Panc1 (cell line): ENCODE data around the gene MMP11. TPM values are rescaled to one million over a fixed set of nuclear protein-coding genes. Genes with fewer than 3 reads are reported as not detected.
"Not testable (repeated sequence)": the region's sequence is repeated elsewhere in the genome, so short reads cannot be mapped to it uniquely, and the experiment has no call there.

Experiments
- ATAC-seq: fragments of 200-7000 bp; cut with Tn5 transposase; 2 replicates; pipeline ENCODE4 v1.9.1; 2020; ENCODE audit warnings: mild to moderate bottlenecking, moderate library complexity
- Bru-seq: library from RNA; stranded (reverse); fragments of 400-500 nt; gene quantifications from one replicate; lab custom pipeline; 2021; lab: Mats Ljungman, UMichigan
- BruChase-seq, 2 experiments: library from RNA; stranded (reverse); fragments of 400-500 nt; gene quantifications; one replicate each; lab custom pipeline; 2021; lab: Mats Ljungman, UMichigan
- BruUV-seq: library from RNA; stranded (reverse); fragments of 400-500 nt; replicated peaks from 2 replicates; lab custom pipeline; 2021; lab: Mats Ljungman, UMichigan
- CTCF ChIA-PET: fragments of 300-600 bp; sonication (Branson Sonifier 250); formaldehyde crosslinking; loops from one replicate; lab custom pipeline; 2022; ENCODE audit warnings: antibody characterized with exemption; lab: Charles Lee
- POLR2A ChIA-PET: fragments of 300-600 bp; sonication (Branson Sonifier 250); formaldehyde crosslinking; loops from one replicate; lab custom pipeline; 2022; ENCODE audit warnings: antibody characterized with exemption; lab: Charles Lee
- DNase-seq: peaks from one replicate; pipeline ENCODE4 v3.0.0-alpha.2; 2010; ENCODE audit warnings: low read depth, low spot score
- H3K27ac ChIP-seq: 2 replicates; pipeline ENCODE4 v1.5.1; 2011; ENCODE audit warnings: mild to moderate bottlenecking, low read length, inconsistent platforms
- H3K27me3 ChIP-seq: fragments of 200-500 bp; sonication (Bioruptor generic); 2 replicates; pipeline ENCODE4 v1.6.0; 2014; ENCODE audit warnings: low read length, inconsistent platforms; ENCODE audit not compliant: control insufficient read depth, insufficient read depth
- H3K36me3 ChIP-seq: fragments of 200-500 bp; sonication (Bioruptor generic); 2 replicates; pipeline ENCODE4 v1.5.1; 2014; ENCODE audit warnings: inconsistent platforms, mild to moderate bottlenecking, low read length, moderate library complexity; ENCODE audit not compliant: control insufficient read depth, insufficient read depth
- H3K4me1 ChIP-seq: 2 replicates; pipeline ENCODE4 v1.5.1; 2011; ENCODE audit warnings: inconsistent platforms, mild to moderate bottlenecking, low read length, moderate library complexity; ENCODE audit not compliant: control insufficient read depth, insufficient read depth
- H3K4me3 ChIP-seq, 2 experiments: 2 replicates each; pipeline ENCODE4 v1.5.1; 2011 to 2012; ENCODE audit warnings: low read depth in 2 of 2, low read length in 2 of 2, mild to moderate bottlenecking in 2 of 2, inconsistent platforms in 1 of 2, moderate library complexity in 1 of 2
- H3K9me3 ChIP-seq: fragments of 200-500 bp; sonication (Bioruptor generic); 2 replicates; pipeline ENCODE4 v1.5.1; 2014; ENCODE audit warnings: low read depth, mild to moderate bottlenecking, inconsistent platforms, low read length, moderate library complexity; ENCODE audit not compliant: control insufficient read depth, insufficient read depth
- CTCF ChIP-seq: fragments of 450-650 bp; IDR thresholded peaks from 2 replicates; pipeline ENCODE4 v1.5.1; 2017; ENCODE audit warnings: mild to moderate bottlenecking
- POLR2AphosphoS5 ChIP-seq: IDR thresholded peaks from 2 replicates; pipeline ENCODE4 v1.6.1; 2012; ENCODE audit warnings: mild to moderate bottlenecking, low read depth, low read length, moderate library complexity
- SIN3A ChIP-seq: IDR thresholded peaks from 2 replicates; pipeline ENCODE4 v1.6.1; 2012; ENCODE audit warnings: low read depth, mild to moderate bottlenecking, low read length, moderate library complexity, borderline replicate concordance; ENCODE audit not compliant: insufficient read depth
- TCF7L2 ChIP-seq: IDR thresholded peaks from 2 replicates; pipeline ENCODE4 v1.6.1; 2011; ENCODE audit warnings: mild to moderate bottlenecking, low read depth, low read length, inconsistent platforms
- in situ Hi-C: cut with HindIII; loops from 2 replicates; pipeline ENCODE4 v1.10.0; 2016; ENCODE audit warnings: low sequenced_read_pairs, low pct_unique_long_range_greater_than_20kb
- intact Hi-C: fragments of 100-400 bp; cut with micrococcal nuclease; formaldehyde crosslinking; loops from one replicate; pipeline ENCODE4 v1.10.0; 2022; ENCODE audit not compliant: unreplicated experiment
- long read RNA-seq: library from polyadenylated mRNA; unstranded; transcript quantifications from one replicate; pipeline ENCODE4 v2.0.0, GENCODE V29; 2021; ENCODE audit not compliant: unreplicated experiment
- polyA plus RNA-seq: library from polyadenylated mRNA; unstranded; fragments of >200 nt; gene quantifications from one replicate; pipeline ENCODE4 v1.2.1, GENCODE V29; 2012; ENCODE audit warnings: missing spikeins; ENCODE audit not compliant: insufficient read length
- total RNA-seq: library from RNA; stranded (reverse); gene quantifications from one replicate; pipeline ENCODE4 v1.2.1, GENCODE V29; 2021; ENCODE audit not compliant: unreplicated experiment
- TF ChIP-seq, protein P1 (sequence below), 2 experiments: IDR thresholded peaks; 2 replicates each; pipeline ENCODE4 v1.6.1; 2011 to 2012; ENCODE audit warnings: low read depth in 2 of 2, control low read depth in 1 of 2, low read length in 1 of 2, mild to moderate bottlenecking in 1 of 2, moderate library complexity in 1 of 2; ENCODE audit not compliant: insufficient read depth in 1 of 2

MMP11 gene, protein sequence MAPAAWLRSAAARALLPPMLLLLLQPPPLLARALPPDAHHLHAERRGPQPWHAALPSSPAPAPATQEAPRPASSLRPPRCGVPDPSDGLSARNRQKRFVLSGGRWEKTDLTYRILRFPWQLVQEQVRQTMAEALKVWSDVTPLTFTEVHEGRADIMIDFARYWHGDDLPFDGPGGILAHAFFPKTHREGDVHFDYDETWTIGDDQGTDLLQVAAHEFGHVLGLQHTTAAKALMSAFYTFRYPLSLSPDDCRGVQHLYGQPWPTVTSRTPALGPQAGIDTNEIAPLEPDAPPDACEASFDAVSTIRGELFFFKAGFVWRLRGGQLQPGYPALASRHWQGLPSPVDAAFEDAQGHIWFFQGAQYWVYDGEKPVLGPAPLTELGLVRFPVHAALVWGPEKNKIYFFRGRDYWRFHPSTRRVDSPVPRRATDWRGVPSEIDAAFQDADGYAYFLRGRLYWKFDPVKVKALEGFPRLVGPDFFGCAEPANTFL
- total RNA-seq (3.0 TPM), Bru-seq, nascent RNA (percentile 27 among the genes with signal in this experiment), BruChase-seq, experiment 1, labeled RNA remaining after a 2-hour chase (percentile 33 among the genes with signal in this experiment), BruChase-seq, experiment 2, labeled RNA remaining after a 6-hour chase (percentile 35 among the genes with signal in this experiment)
- 6.2 TPM for polyA plus RNA-seq
- long read RNA-seq, partial matches to known transcripts, result 0 of 4 reads
- long read RNA-seq, other reads (novel, unspliced or antisense), result 0 of 4 reads

DNA sequence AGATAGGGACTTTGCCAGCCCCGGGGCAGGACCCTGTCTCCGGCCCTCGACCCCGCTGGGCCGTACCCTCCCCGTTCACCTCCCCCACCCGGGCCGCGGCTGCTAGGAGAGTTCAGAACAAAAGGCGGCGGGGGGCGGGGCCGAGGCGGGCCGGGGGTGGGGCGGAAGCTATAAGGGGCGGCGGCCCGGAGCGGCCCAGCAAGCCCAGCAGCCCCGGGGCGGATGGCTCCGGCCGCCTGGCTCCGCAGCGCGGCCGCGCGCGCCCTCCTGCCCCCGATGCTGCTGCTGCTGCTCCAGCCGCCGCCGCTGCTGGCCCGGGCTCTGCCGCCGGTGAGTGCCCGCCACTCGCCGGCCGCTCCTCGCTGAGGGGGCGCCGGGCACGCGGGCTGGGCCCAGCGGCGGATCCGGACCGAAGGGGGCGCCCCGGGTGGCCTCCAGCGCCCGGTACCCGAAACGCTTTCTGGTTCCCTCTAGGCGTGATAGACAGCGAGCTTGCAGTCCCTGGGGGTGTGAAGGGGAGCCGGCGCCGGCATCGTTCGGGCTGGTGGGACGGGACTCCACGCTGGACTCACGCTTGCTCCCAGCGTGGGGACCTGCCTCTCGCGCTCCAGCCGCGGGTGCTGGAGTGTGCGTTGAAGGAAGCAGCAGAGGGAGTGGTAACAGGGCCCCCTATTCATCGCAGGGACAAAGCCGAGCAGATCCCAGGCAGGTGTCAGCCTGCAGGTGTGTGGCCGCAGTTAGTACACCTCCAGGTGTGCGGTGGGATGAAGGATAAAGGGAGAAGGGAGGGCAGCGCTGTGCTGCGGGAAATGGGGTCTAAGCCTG, at the start of gene MMP11:
TSS of gene MMP11 (plus strand) at position 201 of the 825 bp plus-strand sequence. CDS start at position 223, 22 bp downstream.
- in situ Hi-C loops, result no loop called here
- ATAC-seq (peak; percentile 23; the same call in 1 of the 2 replicates), DNase-seq (no peak)
- Histone ChIP-seq H3K27ac (no peak within 1 kb of the TSS), H3K27me3 (no peaks in the 10 kb centered on the region), H3K4me1 (no peaks in the 10 kb centered on the region), H3K36me3 (no peaks in the 10 kb centered on the region), H3K4me3 (peak within 1 kb of the TSS; percentile 36 to 39; a peak in 3 of 4 replicates), H3K9me3 (no peaks in the 10 kb centered on the region)
- CTCF ChIA-PET, result no interaction called here
- intact Hi-C loops, result loop anchor here (10.0 kb wide), 1 partner anchor 72 kb away; no protein-coding TSS in a partner anchor
- POLR2A ChIA-PET, result no interaction called here
- no peak; the same call in 1 of the 2 replicates for TF ChIP-seq CTCF
- TF ChIP-seq, protein P1, sequence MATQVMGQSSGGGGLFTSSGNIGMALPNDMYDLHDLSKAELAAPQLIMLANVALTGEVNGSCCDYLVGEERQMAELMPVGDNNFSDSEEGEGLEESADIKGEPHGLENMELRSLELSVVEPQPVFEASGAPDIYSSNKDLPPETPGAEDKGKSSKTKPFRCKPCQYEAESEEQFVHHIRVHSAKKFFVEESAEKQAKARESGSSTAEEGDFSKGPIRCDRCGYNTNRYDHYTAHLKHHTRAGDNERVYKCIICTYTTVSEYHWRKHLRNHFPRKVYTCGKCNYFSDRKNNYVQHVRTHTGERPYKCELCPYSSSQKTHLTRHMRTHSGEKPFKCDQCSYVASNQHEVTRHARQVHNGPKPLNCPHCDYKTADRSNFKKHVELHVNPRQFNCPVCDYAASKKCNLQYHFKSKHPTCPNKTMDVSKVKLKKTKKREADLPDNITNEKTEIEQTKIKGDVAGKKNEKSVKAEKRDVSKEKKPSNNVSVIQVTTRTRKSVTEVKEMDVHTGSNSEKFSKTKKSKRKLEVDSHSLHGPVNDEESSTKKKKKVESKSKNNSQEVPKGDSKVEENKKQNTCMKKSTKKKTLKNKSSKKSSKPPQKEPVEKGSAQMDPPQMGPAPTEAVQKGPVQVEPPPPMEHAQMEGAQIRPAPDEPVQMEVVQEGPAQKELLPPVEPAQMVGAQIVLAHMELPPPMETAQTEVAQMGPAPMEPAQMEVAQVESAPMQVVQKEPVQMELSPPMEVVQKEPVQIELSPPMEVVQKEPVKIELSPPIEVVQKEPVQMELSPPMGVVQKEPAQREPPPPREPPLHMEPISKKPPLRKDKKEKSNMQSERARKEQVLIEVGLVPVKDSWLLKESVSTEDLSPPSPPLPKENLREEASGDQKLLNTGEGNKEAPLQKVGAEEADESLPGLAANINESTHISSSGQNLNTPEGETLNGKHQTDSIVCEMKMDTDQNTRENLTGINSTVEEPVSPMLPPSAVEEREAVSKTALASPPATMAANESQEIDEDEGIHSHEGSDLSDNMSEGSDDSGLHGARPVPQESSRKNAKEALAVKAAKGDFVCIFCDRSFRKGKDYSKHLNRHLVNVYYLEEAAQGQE (IDR thresholded peaks at IDR 0.05; ENCODE audit: insufficient read depth in 1 of 2, low read depth in 2 of 2, low read length in 1 of 2), result no peak
- no peak for TF ChIP-seq SIN3A
- no peak for TF ChIP-seq POLR2AphosphoS5
- TF ChIP-seq TCF7L2, result no peak
- BruUV-seq, result no TSS peak

DNA sequence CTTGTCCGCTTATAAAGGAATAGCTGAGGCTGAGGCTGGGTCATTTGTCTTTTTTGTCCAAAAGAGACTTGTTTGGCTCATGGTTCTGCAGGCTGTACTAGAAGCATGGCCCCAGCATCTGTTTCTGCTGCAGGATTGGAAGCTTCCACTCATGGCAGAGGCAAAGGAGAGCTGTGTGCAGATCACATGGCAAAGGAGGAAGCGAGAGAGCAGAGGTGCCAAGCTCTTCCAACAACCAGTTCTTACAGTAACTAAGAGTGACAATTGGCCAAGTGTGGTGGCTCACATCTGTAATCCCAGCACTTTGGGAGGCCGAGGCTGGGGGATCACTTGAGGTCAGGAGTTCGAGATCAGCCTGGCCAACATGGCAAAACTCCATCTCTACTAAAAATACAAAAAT, 44.5 kb upstream of the MMP11 start:
- DNase-seq, H3K27ac ChIP-seq, H3K4me1 ChIP-seq, H3K36me3 ChIP-seq, BruUV-seq, CTCF ChIA-PET, H3K27me3 ChIP-seq, H3K4me3 ChIP-seq, intact Hi-C loops, H3K9me3 ChIP-seq, ATAC-seq, in situ Hi-C loops, POLR2A ChIA-PET: not testable (repeated sequence)
